ENCODE results near the gene NDUFS7. TPM values are rescaled to one million over a fixed set of nuclear protein-coding genes. Genes with fewer than 3 reads are reported as not detected.

The NDUFS7 gene
- polyA plus RNA-seq, 1 experiment: 59.6 TPM

DNA sequence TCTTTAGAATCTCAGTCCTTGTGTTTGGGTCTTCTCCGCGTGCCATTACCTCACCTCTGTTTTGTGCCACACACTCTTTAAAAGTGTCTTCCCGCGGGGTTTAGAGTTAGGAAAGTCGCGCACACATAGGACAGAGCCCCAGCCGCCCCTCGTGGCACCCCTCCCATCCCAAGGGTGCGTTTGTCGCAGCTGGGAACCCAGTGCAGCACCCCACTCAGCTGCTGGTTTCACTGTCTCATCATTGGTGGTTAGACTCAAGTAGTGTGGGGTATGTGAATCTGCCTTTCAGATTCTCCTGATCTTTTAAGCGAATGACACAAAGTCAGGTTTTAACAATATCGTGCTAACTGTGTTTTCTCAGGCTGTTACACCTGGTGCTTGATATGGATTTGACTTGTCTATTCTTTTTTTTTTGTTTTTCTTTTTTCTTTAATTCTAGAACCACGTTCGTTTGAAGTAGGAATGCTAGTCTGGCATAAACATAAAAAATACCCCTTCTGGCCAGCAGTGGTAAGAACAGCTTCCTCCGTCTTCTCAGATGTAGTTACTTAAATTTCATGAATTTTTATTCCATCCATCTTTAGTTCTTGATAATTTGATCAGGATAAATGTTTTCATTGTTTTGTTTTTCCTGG, 19.5 kb upstream of the NDUFS7 start:
- no peak for DNase-seq (ENCODE audit: low read depth)
- ChIA-PET POLR2A (no interaction called here), CTCF (interaction anchor here (0.8 to 1.2 kb wide), 2 partner anchors 9 to 47 kb away, joined by 3 read pairs; a partner anchor contains a TSS)
- Histone ChIP-seq H3K36me3 (ENCODE audit: control insufficient read depth, insufficient read depth, low read length) (peaks cover 30% of the 10 kb centered on the region), H3K27me3 (ENCODE audit: control insufficient read depth, insufficient read depth, low read length) (no peaks in the 10 kb centered on the region), H3K4me3 (ENCODE audit: low read depth, low read length) (no peak overlapping the region)
- TF ChIP-seq, protein P1, sequence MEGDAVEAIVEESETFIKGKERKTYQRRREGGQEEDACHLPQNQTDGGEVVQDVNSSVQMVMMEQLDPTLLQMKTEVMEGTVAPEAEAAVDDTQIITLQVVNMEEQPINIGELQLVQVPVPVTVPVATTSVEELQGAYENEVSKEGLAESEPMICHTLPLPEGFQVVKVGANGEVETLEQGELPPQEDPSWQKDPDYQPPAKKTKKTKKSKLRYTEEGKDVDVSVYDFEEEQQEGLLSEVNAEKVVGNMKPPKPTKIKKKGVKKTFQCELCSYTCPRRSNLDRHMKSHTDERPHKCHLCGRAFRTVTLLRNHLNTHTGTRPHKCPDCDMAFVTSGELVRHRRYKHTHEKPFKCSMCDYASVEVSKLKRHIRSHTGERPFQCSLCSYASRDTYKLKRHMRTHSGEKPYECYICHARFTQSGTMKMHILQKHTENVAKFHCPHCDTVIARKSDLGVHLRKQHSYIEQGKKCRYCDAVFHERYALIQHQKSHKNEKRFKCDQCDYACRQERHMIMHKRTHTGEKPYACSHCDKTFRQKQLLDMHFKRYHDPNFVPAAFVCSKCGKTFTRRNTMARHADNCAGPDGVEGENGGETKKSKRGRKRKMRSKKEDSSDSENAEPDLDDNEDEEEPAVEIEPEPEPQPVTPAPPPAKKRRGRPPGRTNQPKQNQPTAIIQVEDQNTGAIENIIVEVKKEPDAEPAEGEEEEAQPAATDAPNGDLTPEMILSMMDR (IDR thresholded peaks at IDR 0.05; ENCODE audit: insufficient read depth, low read depth, low read length): peak; percentile 11; the same call in 1 of the 2 replicates

DNA sequence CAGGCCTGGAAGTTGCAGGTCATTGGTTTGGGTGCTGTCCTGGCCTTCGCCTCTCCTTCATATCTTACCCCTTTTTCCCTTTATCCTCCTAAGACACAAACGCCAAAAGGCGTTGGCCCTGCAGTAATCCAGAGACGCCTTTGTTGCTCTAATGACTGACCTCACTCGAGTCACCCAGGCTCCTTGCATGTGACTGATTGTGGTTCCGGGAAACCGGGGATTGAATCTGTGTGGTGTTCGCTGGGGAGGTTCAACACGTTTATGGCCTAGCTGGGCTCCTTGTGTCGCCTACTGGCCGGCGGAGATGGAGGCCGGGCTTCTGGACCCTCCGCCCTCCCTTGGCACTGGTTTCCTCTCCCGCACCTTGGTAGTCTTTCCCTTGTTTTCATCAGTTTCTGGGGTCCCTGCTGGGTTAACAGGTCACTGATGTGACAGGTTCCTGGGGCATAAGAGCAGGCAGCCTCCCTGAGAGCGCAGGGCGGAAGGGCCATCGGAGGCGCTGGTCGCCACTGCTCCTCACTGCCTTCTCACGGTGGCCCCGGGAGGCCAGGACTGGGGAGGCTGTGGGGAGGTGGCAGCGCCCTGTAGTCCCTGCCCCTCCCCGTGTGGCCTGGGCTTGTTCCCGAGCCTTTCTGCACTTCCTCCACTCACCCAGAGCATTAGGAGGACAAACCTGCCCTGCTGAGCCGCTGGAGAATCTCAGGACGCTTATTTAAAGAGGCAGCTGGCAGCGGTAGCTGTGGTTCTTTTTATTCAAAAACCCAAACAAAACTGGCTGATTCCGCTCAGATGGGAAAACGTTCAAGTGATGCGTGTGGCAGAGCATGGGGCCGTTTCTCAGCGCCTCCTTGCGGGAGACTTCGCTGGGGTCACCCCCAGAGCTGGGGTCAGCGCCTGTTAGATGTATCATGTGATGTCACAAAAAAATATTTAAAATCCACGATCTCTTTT, 18.1 kb upstream of the NDUFS7 start:
- H3K4me3 ChIP-seq (ENCODE audit: low read depth, low read length): no peak overlapping the region
- peaks cover 36% of the 10 kb centered on the region for H3K36me3 ChIP-seq (ENCODE audit: control insufficient read depth, insufficient read depth, low read length)
- H3K27me3 ChIP-seq (ENCODE audit: control insufficient read depth, insufficient read depth, low read length): no peaks in the 10 kb centered on the region
- ChIA-PET POLR2A (no interaction called here), CTCF (interaction anchor here (1.2 kb wide), 1 partner anchor 46 kb away, joined by 3 read pairs; no protein-coding TSS in a partner anchor)
- TF ChIP-seq, protein P1 (IDR thresholded peaks at IDR 0.05; ENCODE audit: insufficient read depth, low read depth, low read length): no peak
- no peak for DNase-seq (ENCODE audit: low read depth)

DNA sequence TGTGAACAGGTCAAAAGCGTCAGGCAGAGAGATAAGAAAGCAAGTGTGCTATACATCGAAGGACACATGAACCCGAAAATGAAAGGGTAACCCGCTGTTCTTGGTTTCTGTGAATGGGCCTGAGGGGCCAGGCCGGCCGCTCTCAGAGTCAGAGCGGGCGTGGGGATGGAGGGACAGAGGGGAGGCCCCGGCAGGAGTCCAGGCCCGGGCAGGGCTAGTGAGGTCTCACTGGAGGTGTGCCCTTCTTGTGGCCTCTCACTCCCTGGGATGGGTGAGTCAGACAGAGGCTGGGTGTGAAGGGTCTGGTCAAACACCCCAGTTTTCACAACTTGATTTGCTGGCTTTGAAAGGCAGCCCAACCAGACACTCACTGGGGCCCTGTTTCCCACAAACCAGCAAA, 17.4 kb upstream of the NDUFS7 start:
- H3K4me3 ChIP-seq (ENCODE audit: low read depth, low read length): no peak overlapping the region
- DNase-seq (ENCODE audit: low read depth): no peak
- H3K27me3 ChIP-seq (ENCODE audit: control insufficient read depth, insufficient read depth, low read length): no peaks in the 10 kb centered on the region
- ChIA-PET CTCF (interaction anchor here (1.1 kb wide), 1 partner anchor 50 kb away, joined by 3 read pairs; no protein-coding TSS in a partner anchor), POLR2A (no interaction called here)
- H3K36me3 ChIP-seq (ENCODE audit: control insufficient read depth, insufficient read depth, low read length): peaks cover 42% of the 10 kb centered on the region
- TF ChIP-seq, protein P1 (IDR thresholded peaks at IDR 0.05; ENCODE audit: insufficient read depth, low read depth, low read length): no peak

DNA sequence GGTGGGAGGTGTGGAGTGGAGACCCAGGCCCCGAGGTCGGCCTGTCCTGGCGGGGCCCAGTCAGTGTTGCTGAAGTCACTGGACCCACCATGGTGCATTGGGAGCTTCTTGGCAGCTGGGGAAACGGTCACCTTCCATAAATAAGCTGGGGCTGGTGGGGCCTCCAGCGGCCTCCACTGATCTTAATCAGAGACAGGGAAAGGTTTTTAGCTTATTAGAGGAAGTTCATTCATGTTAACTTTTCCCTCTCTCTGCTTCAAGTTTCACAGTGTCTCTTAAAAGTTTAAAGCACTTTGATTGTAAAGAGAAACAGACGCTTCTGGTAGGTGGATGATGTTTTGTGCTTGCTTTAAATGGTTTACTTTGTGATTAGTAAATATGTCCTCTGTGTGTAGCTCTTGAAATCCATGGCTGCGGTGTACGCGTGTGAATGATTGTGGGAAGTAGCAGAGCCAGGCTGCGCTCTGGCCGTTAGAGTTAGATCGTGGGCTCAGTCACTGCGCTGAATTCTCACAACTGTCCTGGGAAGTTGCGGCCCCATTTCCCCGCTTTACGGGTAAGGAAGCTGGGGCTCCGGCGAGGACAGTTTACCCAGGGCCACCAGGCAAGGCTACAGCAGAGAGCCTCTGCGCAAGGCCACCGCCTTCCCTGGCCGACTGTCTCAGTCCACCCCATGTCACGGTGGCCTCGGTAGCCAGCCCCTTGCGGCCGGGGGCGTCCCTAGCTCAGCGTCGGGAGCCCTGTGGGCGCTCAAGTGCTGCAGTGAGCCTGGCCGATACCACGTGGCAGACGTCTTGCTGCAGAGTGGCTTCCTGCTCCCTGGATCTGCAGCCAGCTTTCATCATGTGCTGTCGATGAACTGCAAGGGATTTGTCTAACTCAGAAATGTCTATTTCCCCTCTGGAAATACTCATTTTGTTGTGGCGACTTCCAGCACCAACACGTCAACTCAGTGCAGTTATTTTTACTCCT, 16.5 kb upstream of the NDUFS7 start:
- CTCF ChIA-PET: interaction anchor here (0.9 to 1.4 kb wide), 4 partner anchors 10 to 123 kb away, joined by 3 to 4 read pairs (median 4); no protein-coding TSS in a partner anchor

More for the DNA sequence above, 16.5 kb upstream of the NDUFS7 start:
- TF ChIP-seq, protein P1 (IDR thresholded peaks at IDR 0.05; ENCODE audit: insufficient read depth, low read depth, low read length): no peak
- POLR2A ChIA-PET: no interaction called here
- peaks cover 42% of the 10 kb centered on the region for H3K36me3 ChIP-seq (ENCODE audit: control insufficient read depth, insufficient read depth, low read length)
- no peaks in the 10 kb centered on the region for H3K27me3 ChIP-seq (ENCODE audit: control insufficient read depth, insufficient read depth, low read length)
- H3K4me3 ChIP-seq (ENCODE audit: low read depth, low read length): no peak overlapping the region
- no peak for DNase-seq (ENCODE audit: low read depth)
